Fibroblast of skin of abdomen (primary cell): ENCODE results near the gene KLHL6.
A peak's percentile ranks its signal among the peaks of the same experiment; 100 is the strongest.

Experiments
- DNase-seq: peaks from one replicate; pipeline ENCODE4 v3.0.0-alpha.2; 2013

The KLHL6 gene

DNA sequence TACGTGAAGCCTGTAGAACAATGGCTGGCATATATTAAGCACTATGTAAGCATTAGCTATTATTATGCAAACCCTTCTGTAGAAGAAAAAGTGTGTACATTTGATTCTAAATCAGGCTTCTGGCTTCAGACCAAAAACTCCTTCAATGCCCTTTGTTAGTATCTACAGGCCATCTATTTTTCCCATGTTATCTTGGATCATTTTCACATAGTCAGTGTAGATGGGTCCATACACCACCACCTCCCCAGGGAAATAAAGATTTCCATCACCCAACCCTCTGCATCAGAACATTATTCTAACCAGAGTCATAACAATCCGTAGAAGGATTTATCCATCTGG is 8.0 kb upstream of the KLHL6 start:
- DNase-seq: no peak

DNA sequence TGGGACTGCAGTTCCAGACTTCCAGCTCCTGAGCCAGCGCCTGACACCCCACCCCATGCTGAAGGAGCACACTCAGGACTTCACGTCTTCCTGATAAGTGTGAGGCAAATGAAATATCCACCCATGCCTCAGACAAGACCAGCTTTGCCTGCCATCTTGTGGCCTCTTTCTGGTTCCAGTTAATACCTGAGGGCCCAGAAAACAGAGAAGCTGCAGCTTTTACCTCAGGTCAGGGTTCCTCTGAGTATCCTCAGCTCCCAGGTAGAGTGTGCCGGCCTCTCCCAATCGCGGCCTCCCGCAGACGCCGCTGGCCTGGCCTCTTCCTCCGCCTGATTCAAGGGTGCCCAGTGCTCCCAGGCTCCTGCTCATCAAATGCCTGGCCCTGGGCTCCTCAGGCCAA is 5.1 kb upstream of the KLHL6 start:
- no peak for DNase-seq

DNA sequence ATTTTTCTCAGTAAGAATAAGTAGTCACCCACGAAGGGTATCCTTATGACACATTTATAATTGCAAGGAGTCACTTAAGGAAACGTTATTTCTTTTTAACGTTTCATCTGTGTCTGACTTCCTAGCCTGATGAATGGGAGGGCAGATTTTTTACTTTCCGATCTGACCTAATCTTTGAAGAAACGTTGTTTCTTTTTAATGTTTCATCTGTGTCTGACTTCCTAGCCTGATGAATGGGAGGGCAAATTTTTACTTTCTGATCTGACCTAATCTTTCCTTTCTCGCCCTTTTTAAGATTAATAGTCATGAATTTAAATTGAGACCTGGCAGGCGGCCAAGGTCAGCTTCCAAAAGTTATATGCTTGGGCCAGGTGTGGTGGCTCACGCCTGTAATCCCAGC is 3.0 kb upstream of the KLHL6 start:
- no peak for DNase-seq

DNA sequence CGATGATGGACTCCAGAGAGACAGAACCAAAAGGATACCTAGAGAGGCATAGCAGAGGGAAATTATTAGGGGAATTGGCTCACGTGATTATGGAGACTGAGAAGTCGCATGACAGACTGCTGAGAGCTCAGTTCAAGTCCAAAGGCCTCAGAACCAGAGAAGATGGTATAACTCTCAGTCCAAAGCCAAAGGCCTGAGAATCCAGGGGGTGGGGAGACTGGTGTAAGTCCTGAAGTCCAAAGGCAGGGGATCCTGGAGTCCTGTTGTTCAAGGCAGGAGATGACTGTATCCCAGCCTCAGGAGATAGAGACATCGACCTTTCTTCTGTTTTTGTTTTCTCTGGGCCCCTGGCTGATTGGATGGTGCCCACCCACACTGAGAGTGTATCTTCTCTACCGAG is 1.2 kb upstream of the KLHL6 start:
- DNase-seq: no peak

DNA sequence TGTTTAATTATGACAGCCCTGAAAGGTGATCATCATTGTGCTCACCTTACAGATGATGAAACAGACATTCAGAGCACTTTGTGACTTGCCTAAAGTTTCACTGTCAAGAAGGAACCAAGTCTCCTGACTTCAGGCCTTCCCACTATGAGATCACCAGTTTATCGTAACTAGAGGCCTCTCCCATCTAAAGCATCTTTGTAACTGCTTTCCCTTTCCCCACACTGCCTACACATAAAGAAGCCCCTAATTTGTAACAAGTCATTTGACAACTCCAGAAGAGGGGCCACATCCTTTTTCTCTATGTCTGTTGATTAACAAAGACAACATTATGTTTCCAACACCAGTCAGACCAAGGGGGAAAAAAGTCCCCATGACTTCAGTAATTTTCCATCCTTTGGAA is 1.1 kb downstream of the KLHL6 start:
- no peak for DNase-seq

DNA sequence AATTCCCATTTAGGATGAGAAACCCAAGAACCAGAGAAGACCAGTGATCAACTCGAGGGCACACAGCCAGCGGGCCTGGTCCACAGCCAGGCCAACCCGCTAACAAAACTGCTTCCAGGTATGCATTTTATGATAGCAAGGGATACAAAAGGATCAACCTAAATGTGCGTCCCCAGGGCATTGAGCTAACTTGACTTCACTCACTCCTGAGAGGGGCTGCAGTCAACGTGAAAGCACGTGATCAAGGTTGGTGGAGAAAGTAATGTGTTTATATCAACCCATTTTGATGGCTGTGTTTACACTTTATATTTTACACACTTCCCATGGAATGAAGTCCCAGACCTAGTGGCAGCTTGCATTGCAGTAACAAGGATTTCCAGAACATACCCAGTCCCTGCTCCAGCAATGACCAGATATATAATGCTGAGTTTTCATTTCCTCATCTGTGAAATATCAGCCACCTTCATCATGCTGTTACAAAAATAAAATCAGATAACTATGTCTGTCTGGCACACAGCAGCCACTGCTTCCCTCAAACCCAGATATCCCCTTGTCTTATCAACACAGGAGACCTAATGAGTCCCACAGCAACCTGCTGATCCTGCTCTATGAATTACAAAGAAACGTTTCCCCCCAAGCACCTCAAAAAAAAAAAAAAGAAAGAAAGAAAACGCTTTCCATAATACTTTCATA is 2.0 kb downstream of the KLHL6 start:
- DNase-seq: no peak

DNA sequence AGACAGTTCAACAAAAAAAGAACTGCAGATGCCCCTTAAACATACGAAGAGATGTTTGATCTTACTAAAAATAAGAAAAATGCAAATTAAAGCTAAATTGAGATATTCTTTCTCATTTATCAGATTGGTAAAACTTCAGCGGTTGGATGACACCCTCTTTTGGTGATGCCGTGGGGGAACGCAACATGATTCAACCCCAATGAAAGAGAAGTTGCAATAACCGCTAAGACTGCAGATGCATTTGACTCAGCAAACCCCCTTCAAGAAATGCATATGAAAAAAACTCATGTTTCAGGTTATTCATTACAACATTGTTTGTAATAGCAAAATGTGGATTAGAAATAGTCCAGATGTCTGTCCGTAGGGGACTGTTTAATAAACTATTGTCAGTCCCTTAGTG is 3.6 kb downstream of the KLHL6 start:
- DNase-seq: no peak

DNA sequence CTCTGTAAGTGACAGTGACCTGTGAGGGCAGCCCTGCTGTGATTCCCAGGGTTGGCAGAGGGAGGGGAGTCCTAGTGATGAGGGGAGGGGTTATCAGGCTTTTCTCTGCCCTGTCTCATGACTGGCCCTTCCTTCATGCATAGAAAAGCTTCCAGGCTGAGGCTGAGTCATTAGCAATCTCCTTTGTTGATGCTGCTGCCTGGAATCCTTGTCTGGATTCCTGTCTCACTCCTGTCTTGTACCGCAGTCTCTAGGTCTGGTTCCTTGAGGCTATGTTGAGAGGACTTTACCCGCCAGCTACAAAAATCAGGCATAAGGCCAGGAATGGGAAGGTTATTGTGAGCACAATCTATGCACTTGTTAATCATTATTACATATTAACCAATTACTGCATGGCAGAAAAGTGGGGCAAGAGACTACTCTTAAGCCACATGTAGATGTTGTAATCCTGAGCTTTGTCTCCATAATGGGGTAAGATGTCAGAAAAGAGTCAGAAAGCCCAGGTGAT is 7.2 kb downstream of the KLHL6 start:
- peak; percentile 80 for DNase-seq

DNA sequence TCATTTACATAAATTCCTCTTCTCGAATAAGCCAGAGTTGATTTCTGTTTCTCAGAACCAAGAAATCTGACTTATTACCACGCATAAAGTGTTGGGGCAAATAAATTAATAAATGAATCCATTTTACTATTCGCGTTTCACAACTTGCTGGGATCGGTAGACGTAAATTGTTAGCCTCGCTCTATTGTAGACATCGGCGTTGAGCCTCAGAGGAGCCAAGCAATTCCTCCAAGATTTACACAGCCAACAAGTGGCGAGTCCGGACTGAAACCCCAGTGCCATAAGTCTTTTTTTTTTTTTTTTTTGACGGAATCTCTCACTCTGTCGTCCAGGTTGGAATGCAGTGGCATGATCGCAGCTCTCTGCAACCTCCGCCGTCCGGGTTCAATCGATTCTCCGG is 8.9 kb downstream of the KLHL6 start:
- no peak for DNase-seq

DNA sequence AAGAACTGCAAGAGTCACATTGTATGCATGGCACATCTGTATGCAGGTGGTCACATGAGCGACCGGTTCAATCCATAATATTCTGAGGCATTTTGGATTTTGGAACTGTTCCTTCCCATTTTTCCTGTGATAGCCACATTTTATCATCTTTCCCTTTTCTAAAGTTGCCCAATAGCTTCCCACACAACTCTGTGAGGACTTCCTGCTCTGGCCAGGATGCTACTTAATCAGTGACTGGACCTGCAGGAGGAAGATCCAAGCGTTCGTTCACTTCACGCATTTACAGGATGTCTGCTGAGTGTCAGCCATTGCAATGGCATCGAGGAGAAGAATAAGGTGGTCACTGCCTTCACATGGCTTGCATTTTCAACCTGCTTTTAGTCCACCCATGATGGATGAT is 9.8 kb downstream of the KLHL6 start:
- DNase-seq: no peak

DNA sequence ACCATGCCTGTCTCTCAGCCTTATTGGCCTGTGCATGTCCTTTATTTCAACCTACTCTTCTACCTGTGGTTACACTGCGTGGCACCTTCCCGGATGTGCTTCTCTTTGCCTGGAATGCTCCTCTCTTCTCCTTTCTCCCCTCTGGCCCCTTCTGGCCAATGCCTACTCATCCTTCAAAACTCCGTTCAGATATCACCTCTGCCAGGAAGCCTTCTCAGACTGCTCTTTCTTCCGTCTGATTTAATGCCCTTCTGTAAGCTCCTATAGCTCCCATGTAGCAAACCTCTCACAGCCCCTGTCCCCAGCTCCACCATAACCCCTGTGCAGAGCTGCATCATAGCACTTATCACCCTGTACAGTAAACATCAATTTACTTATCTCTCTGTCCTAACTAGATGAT is 13.2 kb downstream of the KLHL6 start:
- DNase-seq: no peak

DNA sequence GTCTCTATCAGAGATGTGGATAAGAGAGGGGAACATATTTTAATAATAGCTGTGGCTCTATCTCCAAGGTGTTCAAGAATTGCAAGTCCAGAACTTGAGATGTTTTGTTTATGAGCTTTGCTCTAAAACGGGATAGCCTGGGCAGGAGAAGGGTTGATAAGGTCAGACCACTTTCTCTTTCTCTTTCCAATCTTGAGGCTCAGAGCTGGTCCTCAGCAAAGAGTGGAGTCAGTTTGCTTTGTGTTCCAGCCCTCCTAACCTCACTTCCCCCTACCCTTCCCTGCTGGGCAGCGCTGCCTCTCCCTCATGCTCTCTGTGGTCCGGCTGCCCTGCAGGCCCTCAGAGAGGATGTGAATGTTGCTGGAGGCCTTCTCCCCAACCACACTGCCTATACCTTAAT is 13.8 kb downstream of the KLHL6 start:
- no peak for DNase-seq

DNA sequence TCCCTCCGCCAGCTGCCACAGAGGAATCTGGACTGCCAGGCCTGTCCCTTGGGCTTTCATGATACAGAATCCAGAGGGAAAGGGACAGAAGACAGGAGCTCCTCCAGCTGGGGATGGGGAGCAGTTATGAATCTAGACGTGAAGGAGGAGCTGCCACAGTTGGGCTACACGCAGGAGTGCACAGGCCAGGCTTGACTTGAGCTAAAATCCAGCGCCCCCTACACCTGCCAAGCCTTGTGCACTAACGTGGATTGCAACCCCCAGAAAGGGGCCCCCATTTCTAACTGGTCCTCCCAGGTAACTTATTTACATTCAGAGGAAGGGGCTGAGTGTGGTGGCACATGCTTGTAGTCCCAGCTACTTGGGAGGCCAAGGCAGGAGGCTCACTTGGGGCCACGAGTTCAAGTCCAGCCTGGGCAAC is 14.3 kb downstream of the KLHL6 start:
- no peak for DNase-seq

DNA sequence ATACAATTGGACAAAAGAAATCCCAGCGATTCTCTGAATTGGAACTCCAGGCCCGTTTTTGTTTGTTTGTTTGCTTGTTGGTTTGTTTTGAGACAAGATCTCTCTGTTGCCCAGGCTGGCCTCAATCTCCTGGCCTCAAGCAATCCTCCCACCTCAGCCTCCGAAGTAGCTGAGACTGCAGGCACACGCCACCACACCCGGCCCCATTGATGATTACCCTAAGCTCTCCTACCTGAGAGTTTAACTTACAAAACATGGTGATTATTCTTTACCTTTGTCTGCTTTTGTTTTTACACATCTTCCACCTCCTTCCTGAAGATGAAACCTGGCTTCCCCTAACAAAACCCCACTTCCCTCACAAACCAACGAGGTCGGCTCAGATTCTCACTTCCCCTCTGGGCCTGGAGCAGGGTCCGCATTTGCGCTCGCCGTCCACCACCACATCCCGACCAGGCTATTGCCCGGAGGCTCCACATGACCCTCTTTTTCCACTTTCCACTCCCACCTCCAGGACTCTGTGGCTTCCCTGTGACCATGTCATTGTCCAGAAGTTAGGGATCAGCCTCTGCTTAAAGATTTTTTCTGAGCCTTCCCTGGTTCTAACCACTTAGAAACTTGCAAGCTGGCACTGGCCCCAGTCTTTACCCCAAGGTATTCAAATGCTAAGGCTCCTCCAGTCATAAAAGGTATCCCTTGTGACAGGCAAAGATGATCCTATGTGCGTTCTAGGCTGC is 14.8 kb downstream of the KLHL6 start:
- no peak for DNase-seq

DNA sequence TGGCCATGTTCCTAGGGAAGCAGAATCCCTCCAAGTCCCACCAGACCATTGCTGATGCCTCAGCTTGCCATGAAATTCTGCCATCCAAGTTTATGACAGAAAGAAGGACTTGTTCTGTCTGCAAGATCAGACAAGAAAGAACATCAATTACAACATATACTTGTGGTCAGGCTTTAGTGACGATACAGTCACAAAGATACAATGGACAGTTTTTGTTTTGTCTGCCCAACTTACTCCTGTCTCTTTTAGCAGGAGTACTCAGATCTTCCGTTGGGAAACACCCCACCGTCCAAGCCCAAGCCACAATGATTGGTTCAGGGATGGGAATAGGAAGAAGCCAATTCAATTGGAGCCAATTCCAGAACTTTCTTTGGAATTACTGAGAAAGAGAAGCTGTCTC is 15.7 kb downstream of the KLHL6 start:
- DNase-seq: no peak

DNA sequence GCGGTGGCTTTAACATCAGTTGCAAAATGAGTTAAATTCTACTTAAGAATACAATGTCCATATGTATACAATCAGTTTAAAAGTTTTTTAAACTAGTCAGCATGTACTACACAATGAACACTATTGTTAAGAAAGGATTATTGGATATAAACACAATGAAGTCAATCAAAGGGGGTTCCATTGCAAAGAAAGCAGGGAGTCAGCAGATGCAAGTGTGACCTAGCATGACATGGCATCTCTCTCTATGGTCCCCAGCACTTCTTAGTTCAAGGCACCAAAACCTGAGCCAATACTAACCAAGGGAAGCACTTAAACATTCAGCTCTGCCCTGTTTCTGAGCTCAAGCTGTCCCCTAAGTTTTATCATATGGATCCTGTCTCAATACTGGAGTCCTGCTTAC is 17.0 kb downstream of the KLHL6 start:
- no peak for DNase-seq

DNA sequence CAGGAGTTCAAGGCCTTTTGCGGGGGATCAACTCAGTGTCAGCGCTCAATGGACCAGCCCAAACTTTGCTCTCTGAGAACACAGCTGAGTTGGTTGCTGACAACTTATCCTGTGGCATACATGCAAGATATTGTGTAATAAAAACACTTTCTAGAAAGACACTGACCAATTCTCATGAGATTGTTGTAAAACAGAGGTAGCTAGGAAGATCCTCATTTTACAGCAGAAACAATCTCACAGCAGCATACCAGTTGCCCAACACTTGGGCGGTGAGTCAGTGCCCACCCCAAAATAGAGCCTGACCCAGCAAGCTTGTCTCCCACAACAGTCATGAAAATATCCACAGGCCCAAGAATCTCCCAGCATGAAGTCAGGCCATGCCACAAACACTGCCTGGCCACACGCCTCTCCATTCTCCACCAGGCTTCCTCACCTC is 18.2 kb downstream of the KLHL6 start:
- peak; percentile 13 for DNase-seq

DNA sequence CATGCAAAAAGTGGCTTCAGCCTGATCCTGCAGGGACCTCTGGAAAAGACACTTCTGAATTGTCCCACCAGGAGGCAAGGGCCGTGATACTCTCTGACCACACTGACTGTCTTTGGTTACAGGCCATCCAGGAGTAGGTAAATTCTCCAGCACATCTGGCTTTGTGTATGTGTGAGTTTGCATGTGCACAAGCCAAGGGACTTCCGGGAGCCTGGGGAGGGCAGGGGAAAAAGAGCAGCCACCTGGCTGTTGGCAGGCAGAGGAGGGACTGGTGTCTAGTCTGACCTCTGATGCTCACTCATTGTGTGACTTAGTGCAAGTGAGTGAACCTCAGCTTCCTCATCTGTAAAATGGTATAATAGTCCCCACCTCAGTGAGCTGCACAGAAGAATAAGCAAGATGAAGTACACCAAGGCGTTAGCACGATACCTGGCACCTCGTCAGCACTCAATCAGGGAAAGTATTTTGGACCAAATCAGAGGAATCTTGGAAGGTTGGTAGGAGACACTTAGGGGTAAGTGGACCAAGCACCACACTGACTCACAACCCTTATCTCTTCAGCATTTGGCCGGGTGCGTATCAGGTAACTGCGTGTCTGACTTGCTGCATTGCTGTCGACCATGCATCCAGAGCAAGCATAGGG is 19.1 kb downstream of the KLHL6 start:
- DNase-seq: no peak

DNA sequence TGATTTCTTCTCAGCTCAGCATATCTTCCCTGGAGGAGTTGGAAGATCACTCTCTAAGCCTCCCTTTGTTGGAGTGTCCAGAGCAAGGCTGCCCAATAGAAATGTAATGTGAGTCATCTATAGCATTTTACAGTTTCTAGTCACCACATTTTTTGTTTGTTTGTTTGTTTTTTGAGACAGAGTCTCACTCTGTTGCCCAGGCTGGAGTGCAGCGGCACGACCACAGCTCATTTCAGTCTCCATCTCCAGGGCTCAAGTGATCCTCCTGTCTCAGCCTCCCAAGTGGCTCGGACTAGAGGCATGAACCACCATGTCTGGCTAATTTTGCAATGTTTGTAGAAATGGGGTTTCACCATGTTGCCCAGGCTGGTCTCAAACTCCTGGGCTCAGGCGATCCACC is 21.3 kb downstream of the KLHL6 start:
- no peak for DNase-seq

DNA sequence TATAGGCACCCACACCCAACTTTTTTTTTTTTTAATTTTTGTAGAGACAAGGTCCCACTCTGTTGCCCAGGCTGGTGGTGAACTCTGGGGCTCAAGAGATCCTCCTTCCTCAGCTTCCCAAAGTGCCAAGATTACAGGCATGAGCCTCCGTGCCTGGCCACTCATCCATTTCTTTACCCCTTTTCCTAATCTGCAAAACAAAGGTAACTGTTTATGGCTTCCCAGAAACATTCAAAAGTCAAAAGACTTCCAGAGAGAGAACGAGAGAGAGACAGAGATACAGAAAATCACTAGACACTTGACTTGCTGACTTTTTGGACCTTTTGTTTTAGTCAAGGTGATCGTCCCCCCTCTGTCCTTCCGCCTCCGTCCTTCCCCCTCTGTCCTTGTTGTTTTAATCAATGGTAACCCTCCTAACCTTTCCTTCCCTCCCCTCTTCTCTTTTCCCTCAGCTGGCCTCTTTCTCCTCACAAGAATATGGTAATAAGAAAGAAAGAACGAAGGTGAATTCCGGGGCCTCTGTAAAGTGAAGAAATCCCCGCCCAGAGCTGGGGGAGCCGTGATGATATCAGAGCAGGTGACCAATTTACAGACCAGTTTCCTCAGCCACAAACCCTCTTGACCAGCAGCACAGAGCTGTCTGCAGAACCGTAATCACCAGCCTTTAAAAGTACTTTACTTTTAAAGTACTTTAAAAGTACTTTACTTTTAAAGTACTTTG is 21.9 kb downstream of the KLHL6 start:
- DNase-seq: no peak

DNA sequence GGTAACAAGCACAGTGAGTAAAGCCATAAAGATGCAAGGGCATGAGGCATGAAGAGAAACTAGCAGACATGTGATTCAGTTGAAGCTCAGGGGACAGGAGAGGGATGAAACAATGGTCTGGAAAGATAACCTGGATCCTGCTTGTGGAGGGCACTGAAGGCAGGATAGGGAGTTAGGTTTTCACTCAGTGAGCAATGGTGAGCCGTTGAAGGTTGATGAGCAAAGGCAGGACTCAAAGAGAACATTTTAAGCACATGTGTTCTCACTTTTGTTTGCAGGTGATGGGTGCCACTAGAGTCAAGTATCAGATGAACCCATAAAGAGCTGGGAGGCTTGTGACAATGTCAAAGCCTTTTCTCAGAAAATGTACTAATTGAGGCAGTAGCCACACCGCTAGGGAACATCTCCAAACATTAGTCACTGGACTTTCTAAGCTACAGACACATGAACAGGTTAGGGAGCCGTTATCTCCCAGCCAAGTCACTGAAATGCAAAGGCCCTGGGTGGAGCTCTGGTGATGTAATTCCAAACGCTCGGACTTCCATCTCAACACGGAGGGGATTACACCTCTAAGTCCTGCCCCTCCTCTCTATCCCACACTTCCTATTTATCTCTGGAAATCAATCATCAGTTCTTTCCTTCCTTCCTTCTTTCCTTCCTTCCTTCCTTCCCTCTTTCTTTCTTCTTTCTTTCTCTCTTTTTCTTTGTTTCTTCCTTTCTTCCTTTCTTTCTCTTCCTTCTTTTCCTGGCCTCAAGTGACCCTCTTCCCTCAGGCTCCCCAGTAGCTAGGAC is 22.7 kb downstream of the KLHL6 start:
- DNase-seq: no peak

DNA sequence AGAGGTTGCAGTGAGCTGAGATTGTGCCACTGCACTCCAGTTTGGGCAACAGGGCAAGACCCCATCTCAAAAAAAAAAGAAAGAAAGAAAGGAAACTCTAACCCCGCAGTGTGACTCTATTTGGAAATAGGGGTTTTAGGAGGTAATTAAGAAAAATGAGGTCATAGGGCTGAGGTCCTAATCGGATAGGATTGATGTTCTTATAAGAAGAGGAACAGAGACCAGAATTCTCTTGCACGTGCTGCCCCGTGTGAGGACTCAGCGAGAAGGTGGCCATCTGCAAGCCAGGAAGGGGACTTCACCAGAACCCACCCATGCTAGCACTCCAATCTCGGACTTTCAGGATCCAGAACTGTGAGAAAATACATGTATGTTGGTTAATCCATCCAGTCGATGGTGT is 25.8 kb downstream of the KLHL6 start:
- no peak for DNase-seq
